ENCODE results near the gene MED13.

The MED13 gene

DNA sequence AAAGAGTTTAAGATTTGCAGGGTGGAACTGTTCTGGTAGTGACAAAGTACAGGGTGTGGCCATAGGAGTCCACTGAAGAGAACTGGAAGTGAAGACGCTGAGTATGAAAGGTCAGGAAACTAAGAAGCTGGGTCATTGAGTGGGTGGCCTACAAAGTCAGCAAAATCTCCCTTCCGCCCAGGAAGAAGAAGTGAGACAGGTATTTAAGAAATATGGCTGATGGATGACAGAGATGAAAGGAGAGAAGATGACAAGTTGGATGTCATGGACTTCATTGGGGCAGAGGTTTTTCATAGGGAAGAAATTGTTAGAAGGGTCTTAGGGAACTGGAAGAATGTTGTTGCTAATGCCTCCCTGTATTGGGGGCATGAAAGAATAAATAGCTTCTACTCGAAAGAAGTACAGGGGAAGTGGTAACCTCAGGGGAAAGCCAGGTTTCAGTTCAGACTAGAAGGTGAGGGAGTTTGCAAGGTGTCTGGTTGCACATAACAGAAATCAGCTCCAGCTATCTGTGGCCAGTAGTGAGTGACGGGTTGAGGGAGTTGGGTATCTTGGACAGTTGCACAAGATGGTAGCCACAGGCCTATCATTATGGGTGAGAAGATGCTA, 33.6 kb upstream of the MED13 start:
- Mint-ChIP-seq H3K36me3 (no peaks in the 10 kb centered on the region), H3K4me1 (peaks cover 27% of the 10 kb centered on the region), H3K9me3 (no peaks in the 10 kb centered on the region), H3K27me3 (no peaks in the 10 kb centered on the region), H3K27ac (peak overlapping the region; percentile 84), H3K4me3 (peak overlapping the region; percentile 50)
- peak; percentile 13 to 36 for DNase-seq (ENCODE audit: low spot score in 2 of 2)
- ATAC-seq (ENCODE audit: low read depth): peak; percentile 93

DNA sequence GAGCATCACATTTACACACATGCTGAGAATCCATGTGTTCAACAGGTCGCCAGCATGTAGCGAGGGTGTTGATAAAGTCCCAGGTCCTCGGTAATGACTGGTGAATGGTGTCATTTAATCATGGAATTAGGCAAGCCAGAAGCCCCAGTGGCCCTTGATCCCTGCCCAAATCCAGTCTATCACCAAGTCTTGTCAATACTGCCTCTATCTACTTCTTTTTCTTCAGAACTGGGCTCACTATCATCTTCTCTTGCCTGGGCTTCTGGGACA, 31.3 kb upstream of the MED13 start:
- Mint-ChIP-seq H3K27me3 (no peaks in the 10 kb centered on the region), H3K4me3 (no peak overlapping the region), H3K36me3 (no peaks in the 10 kb centered on the region), H3K9me3 (no peaks in the 10 kb centered on the region), H3K4me1 (peaks cover 33% of the 10 kb centered on the region), H3K27ac (no peak overlapping the region)
- ATAC-seq (ENCODE audit: low read depth): no peak
- DNase-seq (ENCODE audit: low spot score in 2 of 2): no peak

DNA sequence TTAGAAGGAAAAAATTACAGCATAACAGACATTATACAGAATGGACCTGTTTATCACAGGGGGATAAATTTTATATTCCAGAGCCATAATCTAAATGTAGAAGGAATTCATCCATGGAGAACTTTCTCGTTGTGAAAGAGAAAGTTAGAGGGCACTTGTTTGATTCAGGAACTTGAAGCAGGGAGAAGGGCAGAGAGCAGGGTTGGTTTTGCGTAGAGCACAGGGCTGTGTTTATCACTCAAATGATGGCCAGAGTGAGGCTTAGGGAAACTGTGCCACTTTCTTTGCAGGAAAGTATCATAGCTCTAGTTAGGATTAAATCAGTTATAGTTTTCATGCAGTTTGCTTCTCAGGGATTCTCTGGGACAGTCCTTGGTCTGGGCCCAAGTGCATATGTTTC, 29.1 kb upstream of the MED13 start:
- no peak for ATAC-seq (ENCODE audit: low read depth)
- Mint-ChIP-seq H3K36me3 (no peaks in the 10 kb centered on the region), H3K4me3 (no peak overlapping the region), H3K4me1 (peaks cover 23% of the 10 kb centered on the region), H3K27me3 (no peaks in the 10 kb centered on the region), H3K27ac (no peak overlapping the region), H3K9me3 (no peaks in the 10 kb centered on the region)
- no peak for DNase-seq (ENCODE audit: low spot score in 2 of 2)

DNA sequence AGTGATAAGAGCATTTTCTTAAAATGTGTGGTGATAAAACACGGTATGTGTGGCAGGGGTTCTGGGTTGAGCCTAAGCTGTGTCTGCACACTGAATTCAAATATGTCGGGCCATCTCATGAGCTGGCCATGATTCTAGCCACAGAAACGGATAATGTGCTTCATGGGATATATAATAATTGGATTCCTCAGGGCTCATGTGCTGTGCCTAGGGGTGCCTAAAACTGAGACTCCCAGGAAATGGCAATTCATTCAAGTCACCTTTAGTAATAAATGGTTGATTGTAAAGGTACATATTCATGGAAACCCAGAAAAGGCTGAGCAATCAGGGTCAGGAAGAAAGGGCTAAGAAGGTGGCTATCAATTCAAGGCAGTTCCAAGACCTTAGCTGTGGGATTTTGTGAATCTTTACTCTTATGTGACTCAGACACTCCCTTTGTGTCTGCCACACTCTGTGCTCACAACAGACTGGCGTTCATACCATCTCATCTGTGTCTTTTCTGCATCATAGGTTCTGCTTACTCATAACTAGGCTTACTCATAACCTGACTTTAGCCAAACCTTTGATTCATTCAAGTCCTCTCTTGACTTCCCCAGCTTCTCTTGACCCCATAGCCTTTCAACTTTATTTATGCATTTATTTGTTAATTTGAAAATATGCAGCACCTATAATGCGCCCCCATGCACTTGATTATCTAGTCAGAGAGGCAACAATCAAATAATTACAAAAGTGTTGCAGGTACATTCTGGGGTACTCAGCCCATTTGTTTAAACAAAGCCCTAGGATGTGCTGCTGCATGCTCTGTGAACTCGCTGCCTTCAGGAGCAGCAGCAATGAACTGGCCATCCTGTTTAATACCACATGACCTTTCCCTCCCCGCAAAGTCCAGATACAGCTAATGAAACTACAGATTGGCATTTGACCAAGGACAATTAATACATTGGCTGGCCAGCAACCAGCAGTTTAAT, 28.4 kb upstream of the MED13 start:
- peaks cover 16% of the 10 kb centered on the region for H3K4me1 Mint-ChIP-seq
- no peaks in the 10 kb centered on the region for H3K36me3 Mint-ChIP-seq
- H3K4me3 Mint-ChIP-seq: no peak overlapping the region
- no peaks in the 10 kb centered on the region for H3K27me3 Mint-ChIP-seq
- no peaks in the 10 kb centered on the region for H3K9me3 Mint-ChIP-seq
- no peak for DNase-seq (ENCODE audit: low spot score in 2 of 2)
- no peak overlapping the region for H3K27ac Mint-ChIP-seq
- ATAC-seq (ENCODE audit: low read depth): no peak

DNA sequence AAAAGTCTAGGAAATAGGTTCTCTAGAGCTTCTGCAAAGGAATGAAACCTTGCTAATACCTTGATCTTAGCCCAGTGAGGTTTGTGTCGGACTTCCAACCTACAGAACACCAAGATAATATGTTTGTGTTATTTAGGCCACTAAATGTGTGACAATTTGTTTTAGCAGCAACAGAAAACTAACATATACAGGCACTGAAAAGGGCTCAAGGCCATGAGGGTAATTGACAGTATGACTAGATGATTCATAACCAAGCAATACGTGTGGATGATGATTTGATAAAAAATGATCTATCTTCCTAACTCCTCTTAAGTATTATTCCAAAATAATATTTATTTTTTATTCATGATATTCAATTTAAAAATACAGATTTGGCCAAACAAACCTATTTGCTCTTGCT, 27.7 kb upstream of the MED13 start:
- ATAC-seq (ENCODE audit: low read depth): no peak
- Mint-ChIP-seq H3K27ac (no peak overlapping the region), H3K36me3 (no peaks in the 10 kb centered on the region), H3K27me3 (no peaks in the 10 kb centered on the region), H3K9me3 (no peaks in the 10 kb centered on the region), H3K4me1 (peaks cover 10% of the 10 kb centered on the region), H3K4me3 (no peak overlapping the region)
- no peak for DNase-seq (ENCODE audit: low spot score in 2 of 2)

DNA sequence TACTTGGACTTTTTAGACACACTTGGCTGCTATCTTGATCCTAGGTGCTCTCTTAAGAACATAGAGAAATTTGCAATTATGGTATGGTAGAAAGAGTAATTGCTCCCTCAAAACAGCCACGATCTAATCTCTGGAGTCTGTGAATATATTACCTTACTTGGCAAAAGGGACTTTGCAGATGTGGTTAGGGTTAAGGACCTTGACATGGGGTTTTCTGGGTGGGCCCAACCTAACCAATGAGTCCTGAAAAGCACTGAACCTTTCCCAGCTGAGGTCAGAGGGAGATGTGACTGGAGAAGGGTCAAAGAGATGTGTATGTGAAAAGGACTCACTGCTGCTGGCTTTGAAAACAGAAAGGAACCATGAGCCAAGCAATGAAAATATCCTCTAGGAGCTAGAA, 26.7 kb upstream of the MED13 start:
- H3K4me1 Mint-ChIP-seq: peaks cover 7% of the 10 kb centered on the region
- H3K27ac Mint-ChIP-seq: no peak overlapping the region
- no peaks in the 10 kb centered on the region for H3K27me3 Mint-ChIP-seq
- no peaks in the 10 kb centered on the region for H3K36me3 Mint-ChIP-seq
- no peak overlapping the region for H3K4me3 Mint-ChIP-seq
- ATAC-seq (ENCODE audit: low read depth) (no peak), DNase-seq (ENCODE audit: low spot score in 2 of 2) (no peak)
- H3K9me3 Mint-ChIP-seq: no peaks in the 10 kb centered on the region

DNA sequence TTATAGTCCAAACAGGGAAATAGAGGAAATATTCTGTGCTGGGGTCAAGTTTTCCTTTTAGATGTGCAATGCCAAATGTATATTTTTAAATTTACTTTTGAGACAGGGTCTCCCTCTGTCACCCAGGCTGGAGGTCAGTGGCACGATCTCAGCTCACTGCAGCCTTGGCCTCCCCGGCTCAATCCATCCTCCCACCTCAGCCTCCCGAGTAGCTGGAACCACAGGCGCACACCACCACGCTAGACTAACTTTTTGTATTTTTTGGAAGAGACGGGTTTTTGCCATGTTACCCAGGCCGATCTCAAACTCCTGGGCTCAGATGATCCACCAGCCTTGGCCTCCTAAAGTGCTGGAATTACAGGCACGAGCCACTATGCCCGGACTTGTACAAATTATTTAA, 25.8 kb upstream of the MED13 start:
- H3K4me1 Mint-ChIP-seq: peaks cover 9% of the 10 kb centered on the region
- ATAC-seq (ENCODE audit: low read depth): no peak

DNA sequence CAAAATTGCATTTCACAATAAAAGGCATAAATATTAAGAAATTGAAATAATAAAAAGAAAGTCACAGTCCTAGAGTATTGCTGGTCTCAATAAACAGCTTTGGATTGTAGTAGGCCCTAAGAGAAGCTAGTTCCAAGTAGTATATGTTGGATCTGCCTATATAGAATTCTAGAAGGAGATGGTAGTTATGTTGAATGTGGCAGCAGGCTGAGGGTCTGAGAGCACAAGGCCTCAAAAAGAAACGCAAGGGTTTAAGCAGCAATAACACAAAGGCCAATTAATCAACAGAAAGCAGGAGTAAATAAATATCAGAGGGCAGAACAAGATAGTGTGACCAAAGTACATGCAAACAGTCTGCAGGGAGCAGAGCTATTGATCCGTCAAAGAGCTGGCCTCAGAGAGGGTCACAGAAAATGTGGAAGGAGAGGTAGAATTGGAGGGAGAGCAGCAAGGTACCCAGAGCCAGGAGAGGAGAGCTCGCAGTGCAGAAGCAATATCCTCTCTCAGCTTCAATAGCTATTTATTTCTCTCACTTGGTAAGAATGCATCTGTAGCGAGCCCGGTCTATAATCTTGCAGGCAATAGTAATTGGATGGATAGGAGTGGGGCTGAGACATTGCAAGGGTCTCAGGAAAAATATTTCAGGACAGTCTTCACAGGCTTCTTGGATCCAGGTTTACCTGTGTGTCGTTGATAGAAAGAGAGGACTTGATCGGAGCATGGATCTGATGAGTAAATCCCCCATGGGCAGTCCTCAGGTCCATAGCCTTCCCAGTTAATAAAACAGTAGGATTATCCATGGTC, 25.1 kb upstream of the MED13 start:
- Mint-ChIP-seq H3K9me3 (no peaks in the 10 kb centered on the region), H3K4me1 (peaks cover 15% of the 10 kb centered on the region), H3K27ac (no peak overlapping the region), H3K27me3 (no peaks in the 10 kb centered on the region), H3K36me3 (no peaks in the 10 kb centered on the region), H3K4me3 (no peak overlapping the region)
- ATAC-seq (ENCODE audit: low read depth): no peak
- no peak for DNase-seq (ENCODE audit: low spot score in 2 of 2)

More for the DNA sequence above, 25.8 kb upstream of the MED13 start:
- H3K27ac Mint-ChIP-seq: no peak overlapping the region
- no peaks in the 10 kb centered on the region for H3K36me3 Mint-ChIP-seq
- no peaks in the 10 kb centered on the region for H3K27me3 Mint-ChIP-seq
- no peaks in the 10 kb centered on the region for H3K9me3 Mint-ChIP-seq
- H3K4me3 Mint-ChIP-seq: no peak overlapping the region
- DNase-seq (ENCODE audit: low spot score in 2 of 2): no peak

DNA sequence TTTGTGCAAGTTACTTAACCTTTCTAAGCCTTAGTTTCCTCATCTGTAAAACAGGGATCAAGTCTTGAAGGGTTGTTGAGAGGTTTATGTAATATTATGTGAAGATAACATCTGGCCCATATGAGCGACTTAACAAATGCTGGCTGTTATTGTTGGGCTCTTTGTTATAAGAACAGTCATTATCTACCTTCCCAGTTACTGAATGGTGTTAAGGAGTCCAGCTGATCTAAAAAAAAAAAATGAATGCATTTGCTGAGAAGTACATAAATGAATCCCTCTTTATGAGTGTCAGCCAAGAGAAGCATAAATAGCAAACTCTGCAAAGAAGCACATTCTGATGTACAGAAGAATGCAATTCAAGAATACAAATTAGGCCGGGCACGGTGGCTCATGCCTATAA, 24.3 kb upstream of the MED13 start:
- Mint-ChIP-seq H3K27ac (no peak overlapping the region), H3K36me3 (no peaks in the 10 kb centered on the region), H3K27me3 (no peaks in the 10 kb centered on the region), H3K9me3 (no peaks in the 10 kb centered on the region), H3K4me1 (peaks cover 18% of the 10 kb centered on the region), H3K4me3 (no peak overlapping the region)
- no peak for ATAC-seq (ENCODE audit: low read depth)
- DNase-seq (ENCODE audit: low spot score in 2 of 2): no peak

DNA sequence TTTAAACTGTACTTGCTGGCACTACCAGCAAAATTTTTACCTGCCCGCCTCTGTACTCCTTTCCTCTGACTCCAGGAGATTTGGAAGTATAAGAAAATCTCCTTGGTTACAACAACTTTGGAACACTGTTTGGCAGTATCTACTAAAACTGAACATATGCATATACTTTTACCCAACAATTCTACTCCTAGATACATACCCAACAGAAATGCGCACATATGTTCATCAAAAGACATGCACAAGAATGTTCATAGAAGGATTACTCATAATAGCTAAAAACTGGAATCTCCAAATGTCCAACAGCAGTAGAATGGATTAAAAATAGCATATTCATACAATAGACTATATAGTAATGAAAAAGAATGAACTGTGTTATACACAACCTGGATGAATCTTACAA, 21.7 kb upstream of the MED13 start:
- ATAC-seq (ENCODE audit: low read depth): no peak

DNA sequence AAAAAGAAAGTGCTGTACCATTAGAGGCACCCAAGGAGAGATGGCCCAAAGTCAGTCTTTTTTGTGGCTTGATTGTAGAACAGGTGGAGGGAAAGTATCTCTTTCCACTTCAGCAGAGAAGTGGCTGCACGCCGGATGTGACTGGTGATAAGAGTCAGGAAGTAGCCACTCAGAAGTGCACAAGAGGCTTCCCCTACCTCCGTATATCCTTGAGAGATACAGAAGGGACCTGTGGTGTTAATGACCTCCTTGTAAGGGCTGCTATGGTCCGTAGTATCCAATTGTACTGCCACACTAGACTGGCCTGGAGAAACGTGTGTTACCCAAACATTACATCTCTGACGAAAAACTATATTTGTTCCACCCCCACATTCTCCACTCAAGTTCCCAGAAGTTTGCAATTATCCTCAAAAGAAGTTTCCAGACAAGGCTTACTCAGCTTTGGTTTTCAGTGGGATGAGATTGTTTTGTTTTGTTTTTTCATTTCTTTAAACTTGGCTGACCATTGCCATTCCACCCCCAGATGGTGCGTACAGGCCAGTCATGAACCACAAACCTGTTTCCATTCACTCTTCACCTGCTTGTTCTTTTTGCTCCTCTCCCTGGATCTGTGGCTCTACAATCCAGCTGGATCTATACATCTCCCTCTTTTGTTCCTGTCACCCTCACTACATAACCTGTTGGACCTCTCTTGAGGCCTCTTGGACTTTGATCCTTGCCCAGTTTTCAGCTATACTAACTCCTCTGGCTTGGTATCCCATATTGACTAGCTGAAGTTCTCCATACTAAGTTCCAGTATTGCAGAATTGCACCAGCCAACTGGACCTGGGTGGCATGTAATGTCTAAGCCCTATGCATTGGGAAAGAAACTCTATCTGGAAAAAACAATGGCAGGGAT, 20.7 kb upstream of the MED13 start:
- ATAC-seq (ENCODE audit: low read depth) (peak; percentile 82), DNase-seq (ENCODE audit: low spot score in 2 of 2) (no peak)
- H3K4me1 Mint-ChIP-seq: peaks cover 11% of the 10 kb centered on the region
- H3K27ac Mint-ChIP-seq: no peak overlapping the region
- H3K4me3 Mint-ChIP-seq: no peak overlapping the region
- no peaks in the 10 kb centered on the region for H3K9me3 Mint-ChIP-seq
- no peaks in the 10 kb centered on the region for H3K27me3 Mint-ChIP-seq
- no peaks in the 10 kb centered on the region for H3K36me3 Mint-ChIP-seq

More for the DNA sequence above, 21.7 kb upstream of the MED13 start:
- H3K9me3 Mint-ChIP-seq: no peaks in the 10 kb centered on the region
- H3K4me1 Mint-ChIP-seq: peaks cover 11% of the 10 kb centered on the region
- DNase-seq (ENCODE audit: low spot score in 2 of 2): no peak
- no peaks in the 10 kb centered on the region for H3K36me3 Mint-ChIP-seq
- H3K27me3 Mint-ChIP-seq: no peaks in the 10 kb centered on the region
- H3K27ac Mint-ChIP-seq: no peak overlapping the region
- no peak overlapping the region for H3K4me3 Mint-ChIP-seq

DNA sequence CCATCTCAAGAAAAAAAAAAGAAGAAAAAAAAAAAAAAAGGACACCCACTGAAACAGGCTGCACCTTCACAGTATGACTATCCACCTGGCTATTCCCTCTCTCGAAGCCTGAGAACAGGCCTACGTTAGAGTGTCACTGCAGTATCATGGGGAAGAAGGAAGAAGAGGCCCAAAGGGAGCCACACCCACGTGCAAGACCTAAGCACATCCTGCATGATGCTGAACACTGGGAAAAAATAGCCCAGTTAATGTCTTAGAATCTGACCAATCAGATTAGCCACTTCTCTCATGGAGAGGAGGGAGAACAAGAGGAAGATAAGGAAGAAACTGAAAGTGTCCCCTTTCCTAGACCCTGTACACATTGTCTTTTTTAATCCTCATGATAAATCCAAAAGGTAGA, 19.5 kb upstream of the MED13 start:
- Mint-ChIP-seq H3K36me3 (no peaks in the 10 kb centered on the region), H3K9me3 (no peaks in the 10 kb centered on the region), H3K4me1 (peaks cover 11% of the 10 kb centered on the region), H3K27ac (no peak overlapping the region), H3K4me3 (no peak overlapping the region), H3K27me3 (no peaks in the 10 kb centered on the region)
- ATAC-seq (ENCODE audit: low read depth) (no peak), DNase-seq (ENCODE audit: low spot score in 2 of 2) (no peak)

DNA sequence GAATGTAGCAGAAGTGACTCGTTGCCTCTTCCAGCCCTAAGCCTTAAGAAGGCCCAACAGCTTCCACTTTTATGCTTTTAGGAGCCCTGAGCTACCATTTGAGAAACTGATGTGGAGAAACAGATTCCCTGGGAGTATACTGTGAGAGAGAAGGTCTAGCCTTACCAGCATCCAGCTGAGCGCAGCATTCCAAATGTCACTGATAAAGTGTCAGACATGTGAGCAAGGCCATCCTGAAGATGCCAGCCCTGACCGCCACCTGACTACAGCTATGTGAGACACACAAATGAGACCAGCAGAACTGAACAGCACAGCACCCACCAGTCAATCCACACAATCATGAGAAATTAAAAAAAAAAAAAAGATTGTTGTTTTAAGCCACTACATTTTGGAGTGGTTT, 18.6 kb upstream of the MED13 start:
- Mint-ChIP-seq H3K4me1 (peaks cover 11% of the 10 kb centered on the region), H3K27ac (no peak overlapping the region), H3K9me3 (no peaks in the 10 kb centered on the region), H3K27me3 (no peaks in the 10 kb centered on the region), H3K36me3 (no peaks in the 10 kb centered on the region), H3K4me3 (no peak overlapping the region)
- ATAC-seq (ENCODE audit: low read depth): no peak
- no peak for DNase-seq (ENCODE audit: low spot score in 2 of 2)

Data from memory B cell (primary cell).